HG03457 (cell line): ENCODE measurements around the gene COL2A1.

Source experiments
- ATAC-seq: cut with Tn5 transposase; IDR thresholded peaks from one replicate; pipeline ENCODE4 v1.9.1; 2021; ENCODE audit warnings: moderate number of reproducible peaks; ENCODE audit not compliant: unreplicated experiment

Gene COL2A1

DNA sequence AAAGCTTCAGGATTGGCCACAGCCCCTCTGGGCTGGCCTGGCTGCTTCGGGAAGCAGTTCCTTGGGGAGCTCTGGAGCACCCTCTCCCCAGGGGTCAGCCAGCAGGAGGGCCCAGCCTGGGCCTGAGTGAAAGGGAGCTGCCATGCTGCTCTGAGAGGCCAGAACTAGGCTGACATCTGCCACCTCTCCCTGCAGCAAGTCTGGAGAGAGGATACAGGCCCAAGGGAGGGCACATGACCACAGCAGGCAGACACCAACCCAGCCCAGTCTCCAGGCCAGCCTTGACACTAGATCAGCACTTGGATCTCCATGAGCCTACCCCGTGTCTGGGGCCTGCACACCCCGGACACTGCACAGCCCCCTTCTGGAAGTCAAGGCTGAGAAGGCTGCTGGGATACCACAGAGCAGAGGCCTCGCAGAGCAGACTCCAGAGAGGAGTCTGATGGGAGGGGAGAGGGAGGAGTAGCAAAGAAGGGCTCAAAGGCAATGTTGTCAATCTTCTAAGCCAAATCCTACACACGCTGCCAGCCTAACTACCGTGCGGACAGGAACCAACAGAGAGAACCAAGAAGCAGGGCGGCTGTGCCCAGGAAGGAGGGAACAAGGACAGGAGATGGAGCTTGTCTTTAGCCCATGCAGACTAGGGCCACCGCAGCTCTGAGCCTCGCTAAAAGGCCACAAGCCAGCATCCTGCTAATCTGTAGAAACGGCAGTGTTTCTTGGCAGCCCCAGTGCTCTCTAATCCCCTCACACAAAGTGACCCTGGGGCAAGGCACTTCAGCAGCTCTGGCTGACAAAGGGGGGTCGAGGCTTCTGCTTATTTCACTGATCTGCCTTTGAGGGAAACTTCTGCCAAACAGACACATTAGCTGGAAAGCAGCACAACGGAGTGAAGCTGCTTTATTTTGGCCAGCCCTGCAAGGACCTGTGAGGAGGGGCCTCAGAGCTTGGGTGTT, 12.9 kb downstream of the COL2A1 start:
- no peak for ATAC-seq

DNA sequence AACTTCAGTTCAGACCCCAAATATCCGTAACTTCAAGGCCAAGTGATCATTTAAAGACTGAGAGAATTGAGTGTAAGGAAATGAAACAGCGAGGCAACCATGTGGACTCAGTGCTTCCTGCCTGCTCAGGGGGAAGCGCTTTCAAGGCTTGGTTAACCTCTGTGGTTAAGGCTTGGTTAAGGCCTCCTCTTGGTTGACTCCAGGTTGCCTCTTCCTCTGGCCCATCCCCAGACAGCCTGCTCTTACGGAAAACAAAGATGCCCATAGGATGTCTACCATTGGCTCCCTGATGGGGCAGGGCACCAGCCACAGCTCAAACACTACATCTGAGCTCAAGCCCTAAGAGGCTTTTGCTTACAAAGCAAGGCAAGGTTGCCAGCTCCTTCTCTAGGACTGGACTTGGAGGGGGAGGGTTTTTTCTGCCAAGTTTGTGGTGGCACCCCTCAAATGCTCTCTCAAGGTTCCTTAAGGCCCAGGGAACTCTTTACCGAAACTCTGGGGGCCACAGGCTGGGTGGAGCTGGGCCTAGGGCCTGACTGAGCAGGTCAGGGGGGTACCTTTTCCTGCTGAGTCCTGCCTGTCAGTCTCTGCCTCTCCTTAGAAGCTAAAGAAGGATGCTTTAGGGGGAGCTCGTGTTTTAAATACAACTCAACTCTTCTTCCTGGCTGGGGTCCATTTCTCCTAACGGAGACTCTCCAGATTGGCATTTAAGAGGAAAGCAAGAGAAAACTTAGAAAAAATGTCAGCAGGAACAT, 13.7 kb downstream of the COL2A1 start:
- peak; percentile 82 for ATAC-seq

DNA sequence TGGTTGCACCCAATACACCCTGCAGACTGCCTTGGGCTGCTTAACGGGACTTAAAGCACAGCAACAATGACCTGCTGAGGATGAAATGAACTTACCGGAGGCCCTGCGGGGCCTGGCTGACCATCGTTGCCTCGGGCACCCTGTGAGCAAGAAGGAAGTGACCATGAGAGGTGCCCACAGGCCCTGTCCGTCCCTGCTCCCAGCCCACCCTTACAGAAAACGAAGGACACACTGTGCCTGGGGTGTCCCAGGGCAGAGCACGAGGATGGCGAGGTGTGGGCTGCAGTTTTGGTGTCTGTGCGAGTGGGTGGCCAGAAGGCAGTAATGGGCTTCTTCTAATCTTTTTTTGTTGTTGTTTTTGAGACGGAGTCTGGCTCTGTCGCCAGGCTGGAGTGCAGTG, 14.6 kb downstream of the COL2A1 start:
- ATAC-seq, result no peak

DNA sequence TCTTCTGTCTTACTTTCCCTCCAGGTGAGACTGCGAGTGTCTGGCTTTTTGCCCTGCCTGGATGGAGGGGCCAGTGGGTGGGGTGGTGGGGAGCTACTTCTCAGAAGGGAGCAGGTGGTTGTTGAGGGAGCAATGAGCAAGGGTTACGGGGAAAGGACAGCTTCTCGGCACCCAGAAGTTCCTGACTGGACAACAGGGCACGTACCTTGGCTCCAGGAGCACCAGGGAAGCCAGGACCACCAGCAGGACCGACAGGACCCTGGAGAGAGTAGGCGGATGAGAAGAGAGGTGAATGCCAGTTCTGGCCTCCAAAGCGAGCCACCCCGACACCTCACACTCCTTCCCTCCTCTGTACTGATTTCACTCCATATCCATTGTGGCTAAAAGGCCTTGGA, 15.3 kb downstream of the COL2A1 start:
- ATAC-seq, result no peak

DNA sequence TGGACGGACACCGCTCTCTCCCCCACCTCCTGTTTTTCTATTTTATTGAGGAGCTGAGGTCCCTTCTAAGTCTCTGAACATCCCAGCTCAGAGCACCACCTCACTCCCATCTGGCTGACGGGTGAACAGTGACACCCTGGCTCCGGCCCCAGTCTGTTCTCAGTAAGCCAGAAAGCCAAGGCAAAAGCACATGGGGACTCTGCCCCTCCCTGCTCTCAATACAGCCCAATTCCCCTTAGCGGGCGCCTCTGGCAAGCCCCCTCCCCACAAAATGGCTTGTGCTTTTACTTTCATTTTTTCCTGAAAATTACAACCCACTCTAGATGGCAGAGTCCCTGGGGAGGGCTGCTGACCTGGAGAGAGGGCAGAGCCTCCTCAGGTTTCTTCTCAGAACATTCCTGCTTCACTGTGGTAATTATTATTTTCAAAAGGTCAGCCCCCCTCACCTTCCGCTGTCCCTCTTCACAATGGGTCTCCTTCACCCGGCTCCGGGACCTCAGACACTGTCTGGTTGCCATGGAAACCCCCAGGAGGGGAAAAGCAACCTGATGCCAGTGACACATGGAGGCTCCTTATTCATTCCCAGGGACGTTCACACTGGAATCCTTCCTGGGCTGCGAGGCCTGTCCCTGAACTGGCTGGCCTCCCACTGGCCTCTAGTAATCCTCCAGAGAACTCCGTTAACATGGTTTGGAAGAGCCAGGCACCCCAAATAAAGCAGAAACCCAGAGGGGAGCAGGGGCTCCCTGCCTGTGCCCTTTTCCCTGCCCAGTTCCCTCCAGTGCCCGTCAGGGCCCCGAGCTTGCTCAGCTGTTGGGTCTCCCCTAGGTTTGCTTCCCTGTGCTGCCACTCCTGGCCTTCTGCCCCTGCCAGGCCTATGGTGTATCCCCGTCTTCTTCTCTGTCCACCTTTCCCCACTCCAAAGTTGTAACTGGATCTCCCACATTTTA, 15.9 kb downstream of the COL2A1 start:
- no peak for ATAC-seq

DNA sequence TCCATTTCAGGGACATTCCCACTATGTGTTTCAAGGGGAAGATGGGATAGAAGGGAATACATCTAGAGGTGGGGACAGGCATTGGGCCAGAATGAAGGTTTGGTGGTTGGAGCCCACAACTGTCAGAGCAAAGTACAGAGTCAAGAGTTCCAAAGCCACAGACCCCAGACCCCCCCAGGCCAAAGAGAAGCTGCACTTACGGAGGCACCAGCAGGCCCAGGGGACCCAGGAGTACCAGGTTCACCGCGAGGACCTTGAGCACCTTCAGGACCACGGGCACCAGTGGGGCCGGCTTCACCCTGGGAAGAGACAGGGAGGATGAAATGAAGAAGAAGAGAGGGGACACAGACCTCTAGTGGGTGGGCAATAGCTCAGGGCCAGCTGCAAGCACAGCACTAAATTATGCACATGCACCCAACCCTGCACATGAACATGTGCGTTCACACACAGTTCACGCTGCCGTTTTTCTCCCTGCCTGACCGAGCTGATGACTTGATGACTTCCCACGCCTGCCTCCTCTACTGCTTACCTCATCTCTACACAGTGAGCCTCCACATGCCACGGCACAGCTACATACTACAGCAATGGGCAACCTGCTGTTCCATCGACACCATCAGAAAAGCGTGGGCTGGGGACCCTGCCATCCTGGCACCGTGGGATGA, 16.7 kb downstream of the COL2A1 start:
- no peak for ATAC-seq

DNA sequence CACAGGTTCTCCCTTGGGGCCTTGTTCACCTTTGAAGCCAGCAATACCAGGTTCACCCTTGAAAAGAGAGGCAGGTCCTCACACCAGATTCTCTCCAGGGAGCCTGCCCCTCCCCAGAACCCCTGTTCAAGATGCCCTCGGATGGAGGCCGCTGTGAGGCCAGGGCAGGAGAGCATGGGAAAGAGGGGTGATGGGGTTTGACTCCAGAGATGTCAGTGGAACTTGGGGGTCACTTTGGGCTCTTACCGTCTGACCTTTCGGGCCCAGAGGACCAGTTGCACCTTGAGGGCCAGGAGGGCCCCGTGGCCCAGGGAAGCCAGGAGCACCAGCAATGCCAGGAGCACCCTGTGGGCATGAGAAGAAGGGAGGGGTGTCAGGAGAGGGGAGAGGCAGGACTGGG, 17.4 kb downstream of the COL2A1 start:
- ATAC-seq, result no peak

DNA sequence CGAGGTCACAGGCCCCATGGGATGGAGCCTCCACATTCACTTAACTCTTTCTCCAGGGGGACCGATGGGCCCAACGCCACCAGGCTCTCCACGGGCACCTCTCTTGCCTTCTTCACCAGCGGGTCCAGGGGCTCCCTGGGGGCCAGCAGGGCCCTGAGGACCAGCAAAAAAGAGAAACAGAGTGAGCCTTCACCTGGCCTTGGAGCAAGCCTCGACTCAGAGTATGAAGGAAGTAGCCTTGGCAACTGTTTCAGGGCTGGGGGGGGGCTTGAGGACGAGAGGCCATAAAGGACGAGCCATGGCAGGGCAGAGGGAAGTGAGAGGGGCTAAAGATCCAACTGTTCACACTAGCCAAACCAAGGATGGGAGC, 18.0 kb downstream of the COL2A1 start:
- ATAC-seq, result no peak

DNA sequence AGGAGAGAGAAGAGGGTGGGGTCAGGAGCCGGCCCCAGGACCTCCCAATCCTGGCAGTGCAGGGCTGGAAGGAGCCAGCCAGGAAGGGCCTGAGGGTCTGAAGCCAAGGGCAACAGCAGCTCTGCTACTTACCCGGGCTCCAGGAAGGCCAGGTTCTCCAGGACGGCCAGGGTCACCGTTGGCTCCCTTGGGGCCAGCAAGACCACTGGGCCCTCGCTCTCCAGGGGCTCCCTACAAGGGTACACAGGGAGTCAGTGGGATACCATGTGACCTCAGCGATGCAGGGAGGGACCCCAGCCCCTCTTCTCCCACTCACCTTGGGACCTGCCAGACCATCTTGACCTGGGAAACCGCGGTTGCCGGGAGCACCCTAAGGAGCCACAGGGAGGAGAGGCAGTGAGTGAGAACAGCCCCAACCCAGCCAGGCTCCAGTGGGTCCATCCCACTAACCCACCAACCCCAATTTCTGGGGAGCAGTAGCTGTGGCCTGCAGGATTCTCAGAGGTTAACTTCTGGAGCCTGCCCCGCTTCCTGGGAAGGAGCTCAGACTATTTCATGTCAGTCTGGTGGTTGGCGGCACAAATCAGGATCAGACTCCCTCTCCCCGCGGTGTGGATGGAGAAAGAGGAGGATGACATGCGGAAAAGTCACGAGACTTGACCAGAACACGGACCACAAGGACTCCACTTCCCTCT, 18.5 kb downstream of the COL2A1 start:
- ATAC-seq, result no peak

DNA sequence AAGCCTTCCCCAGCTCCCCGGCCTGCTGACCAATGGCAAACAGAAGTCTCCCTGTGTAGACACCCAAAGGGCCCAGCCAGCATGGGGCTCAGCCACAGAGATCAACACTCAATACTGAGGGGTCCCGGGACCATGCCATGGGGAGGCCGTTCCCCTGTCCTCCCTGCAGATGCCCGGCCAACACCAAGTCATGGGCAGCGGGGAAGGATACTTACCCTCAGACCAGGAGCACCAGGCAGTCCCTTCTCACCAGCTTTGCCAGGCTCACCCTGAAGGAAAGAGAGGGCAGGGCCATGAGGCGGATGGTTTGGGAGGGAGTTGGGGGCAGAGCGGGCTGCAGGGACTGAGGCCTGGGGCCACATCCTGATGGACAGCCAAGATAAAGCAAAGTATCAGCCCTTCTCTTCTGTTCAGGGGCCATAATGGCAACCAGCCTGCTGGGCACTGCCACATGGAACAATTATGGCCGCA, 19.9 kb downstream of the COL2A1 start:
- ATAC-seq, result no peak

DNA sequence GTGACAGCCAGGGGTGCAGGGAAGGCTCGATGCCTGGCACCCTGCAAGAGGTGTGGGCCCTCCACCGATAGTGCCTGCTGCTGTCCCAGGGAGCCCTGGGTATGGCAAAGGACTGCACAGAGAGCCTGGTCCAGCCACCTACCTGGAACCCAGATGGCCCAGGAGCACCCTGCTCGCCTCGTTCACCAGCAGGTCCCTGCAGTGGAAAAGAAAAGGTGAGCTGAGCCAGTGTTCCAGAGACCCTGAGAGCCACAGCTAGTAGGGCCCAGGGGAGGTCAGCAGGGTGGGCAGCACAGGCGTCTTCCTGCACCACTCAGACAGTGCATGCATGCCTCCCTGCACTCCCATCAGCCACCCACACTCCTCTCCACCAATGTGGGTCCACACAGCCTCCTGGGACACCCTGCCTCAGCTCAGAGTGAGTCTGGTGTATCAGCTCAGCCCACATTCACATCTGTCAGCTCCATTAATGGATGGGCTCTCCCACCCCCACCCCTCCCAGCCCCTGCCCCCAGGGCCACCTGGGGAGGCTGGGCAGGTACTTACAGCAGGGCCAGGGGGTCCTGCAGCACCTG, 20.6 kb downstream of the COL2A1 start:
- ATAC-seq, result no peak

DNA sequence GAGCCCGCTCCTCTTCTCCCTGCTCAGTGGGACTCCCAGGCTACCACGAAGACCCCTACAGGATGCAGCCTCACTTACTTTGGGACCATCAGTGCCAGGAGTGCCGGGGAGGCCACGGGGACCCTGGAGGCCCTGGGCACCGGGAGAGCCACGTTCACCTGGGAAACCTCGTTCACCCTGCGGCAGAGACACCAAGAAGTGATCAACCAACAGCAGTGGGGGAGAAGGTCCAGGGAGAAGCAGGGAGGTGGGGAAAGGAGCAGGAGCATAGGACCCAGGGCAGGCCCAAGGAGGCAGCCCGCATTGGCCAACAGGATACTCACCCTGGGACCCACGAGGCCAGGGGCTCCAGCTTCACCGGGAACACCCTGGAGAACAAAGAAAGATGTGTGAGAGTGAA, 21.5 kb downstream of the COL2A1 start:
- no peak for ATAC-seq

DNA sequence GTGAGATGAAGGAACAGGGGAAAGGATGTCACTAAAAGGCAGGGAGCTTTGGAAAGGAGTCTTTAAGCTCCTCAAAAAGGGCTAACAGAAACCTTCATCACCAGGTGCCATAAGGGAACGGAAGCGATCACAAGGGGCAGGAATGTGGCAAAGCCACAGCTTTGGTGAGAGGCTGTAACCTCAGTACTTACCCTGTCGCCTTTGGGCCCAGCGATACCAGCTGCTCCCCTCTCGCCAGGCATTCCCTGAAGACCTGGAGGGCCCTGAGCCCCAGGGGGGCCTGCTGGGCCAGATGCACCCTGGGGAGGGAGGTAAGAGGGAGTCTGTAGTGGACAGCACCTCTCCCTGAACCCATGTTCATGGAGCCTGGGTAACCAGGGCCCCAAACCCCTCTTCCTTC, 22.0 kb downstream of the COL2A1 start:
- no peak for ATAC-seq

DNA sequence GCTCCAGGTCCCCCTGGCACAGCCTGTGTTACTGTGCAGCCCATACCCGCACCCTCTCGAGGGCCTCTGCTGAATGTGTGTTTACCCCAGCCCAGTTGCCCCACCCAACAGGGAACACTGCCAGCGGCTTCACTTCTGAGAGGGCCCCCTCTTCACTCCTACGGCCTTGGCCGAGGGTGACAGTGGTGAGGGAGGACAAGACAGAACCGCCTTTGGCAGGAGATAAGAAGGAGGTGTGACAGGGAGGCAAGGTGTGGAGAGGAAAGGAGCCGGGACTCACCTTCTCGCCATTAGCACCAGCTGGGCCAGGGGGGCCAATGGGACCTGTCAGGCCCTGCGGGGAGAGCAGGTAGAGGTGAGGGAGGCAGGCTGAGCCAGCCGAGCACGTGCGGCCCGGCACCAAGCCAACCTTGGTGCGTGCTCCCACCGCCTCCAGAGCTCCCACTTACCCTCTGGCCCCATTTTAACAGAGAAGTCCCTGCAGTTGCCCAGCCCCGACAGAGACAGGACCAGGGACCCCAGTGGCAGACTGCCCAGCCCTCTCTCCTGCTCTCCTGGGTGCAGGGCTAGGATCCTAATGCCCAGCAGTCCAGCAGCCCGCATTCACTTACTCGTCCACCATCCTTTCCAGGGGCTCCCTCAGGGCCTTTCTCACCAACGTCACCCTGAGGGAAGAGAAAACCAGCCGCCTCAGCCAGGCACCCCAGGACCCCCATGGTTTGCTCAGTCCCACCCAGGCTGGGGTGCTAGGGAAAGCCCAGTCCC, 22.6 kb downstream of the COL2A1 start:
- ATAC-seq, result no peak

DNA sequence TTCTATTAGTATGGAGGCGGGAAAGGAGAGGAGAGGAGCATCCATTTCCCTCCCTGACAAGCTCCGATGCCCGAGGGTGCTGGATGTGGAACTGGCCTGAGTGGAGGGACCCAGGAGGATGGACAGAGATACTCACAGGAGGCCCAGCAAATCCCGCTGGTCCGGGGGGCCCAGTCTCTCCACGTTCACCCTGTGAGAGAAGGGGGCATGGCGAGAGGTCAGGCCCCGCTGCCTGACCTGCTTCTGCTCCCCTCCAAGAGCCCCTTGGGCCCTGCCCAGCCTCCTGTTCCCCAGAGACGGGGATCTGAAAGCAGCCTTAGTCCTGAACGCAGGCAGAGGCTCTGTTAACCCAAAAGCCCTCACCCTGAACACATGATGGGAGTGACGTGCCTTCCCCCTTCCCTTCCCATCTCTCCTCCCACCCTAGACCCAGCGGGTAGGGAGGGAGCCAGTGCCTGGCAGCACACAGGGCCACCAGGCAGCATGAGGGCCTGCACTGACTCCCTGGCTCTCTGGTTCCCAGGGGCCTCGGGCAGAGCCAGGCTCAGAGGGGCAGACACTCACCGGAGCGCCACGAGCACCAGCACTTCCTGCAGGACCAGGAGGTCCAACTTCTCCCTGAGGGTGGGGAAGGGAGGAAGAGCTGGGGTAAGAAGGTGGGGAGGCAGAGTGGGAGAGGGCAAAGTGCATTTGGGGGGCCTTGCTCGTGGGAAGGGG, 23.3 kb downstream of the COL2A1 start:
- no peak for ATAC-seq

DNA sequence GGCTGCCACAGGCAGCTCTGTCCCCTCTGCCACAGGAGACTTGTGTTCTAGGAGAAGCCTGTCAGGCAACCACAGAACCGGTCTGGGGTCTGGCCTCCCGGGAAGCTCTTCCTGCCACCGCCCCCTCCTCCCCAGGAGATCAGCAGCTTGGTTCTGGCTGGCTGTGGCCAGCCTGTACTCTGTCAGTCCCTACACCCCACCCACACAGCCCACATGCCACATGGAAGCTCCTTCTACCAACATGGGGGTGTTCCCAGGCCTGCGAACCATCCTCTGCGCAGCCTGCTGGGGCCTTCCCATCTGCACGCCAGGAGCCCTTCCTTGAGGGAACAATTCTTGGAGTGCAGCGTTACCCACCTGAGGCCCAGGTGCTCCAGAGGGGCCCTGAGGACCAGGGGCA, 24.1 kb downstream of the COL2A1 start:
- no peak for ATAC-seq

DNA sequence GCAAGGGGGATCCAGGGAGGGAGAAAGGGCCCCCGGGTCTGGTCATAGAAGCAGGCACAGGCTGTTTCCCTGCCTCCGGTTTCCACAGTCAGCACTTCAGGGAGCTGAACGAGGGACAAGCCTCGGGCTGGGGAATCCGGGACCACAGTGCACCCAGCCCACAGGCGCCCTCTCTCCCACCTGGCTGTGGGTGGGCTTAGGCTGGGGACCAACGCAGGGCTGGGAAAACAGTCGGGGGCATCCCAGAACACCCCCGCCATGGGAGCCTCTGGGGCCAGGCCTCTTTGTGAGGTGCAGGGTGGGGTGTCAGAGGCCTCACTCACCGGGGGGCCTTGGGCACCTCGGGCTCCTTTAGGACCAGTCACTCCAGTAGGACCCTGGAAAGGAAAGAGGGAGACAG, 24.6 kb downstream of the COL2A1 start:
- no peak for ATAC-seq

DNA sequence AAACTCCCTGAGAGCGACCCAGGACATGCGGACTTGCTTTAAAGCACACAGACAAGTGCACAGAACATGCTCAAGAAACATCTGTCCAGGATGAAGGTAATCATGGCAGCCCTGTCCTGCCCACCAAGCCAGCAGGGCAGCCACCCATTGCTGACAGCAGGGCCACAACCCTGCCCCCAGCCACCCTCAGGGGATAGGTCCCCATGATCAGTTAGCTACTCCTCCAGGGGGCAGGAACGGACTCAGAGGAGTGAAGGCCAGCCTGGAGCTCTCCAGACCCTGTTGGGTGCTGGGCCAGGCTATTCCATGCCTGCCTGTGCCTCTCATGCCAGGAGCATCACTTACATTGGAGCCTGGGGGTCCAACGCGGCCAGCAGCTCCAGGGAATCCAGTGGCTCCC, 25.1 kb downstream of the COL2A1 start:
- no peak for ATAC-seq
